OCI-LY3 (cell line): ENCODE measurements around the gene OR52K2.
"Not testable (repeated sequence)": the region's sequence is repeated elsewhere in the genome, so short reads cannot be mapped to it uniquely, and the experiment has no call there.

Experiments used
- H2AFZ ChIP-seq: fragments of 200-600, 300-600 bp; shearing (Covaris generic); 2 replicates; pipeline ENCODE4 v1.6.0; 2014; ENCODE audit warnings: antibody characterized with exemption, low read depth, low read length
- H3K27ac ChIP-seq: fragments of 200-600, 300-600 bp; sonication (generic); 2 replicates; pipeline ENCODE4 v1.5.1; 2014; ENCODE audit warnings: mild to moderate bottlenecking, low read length, moderate library complexity, mixed read lengths
- H3K27me3 ChIP-seq: fragments of 200-600, 300-600 bp; sonication (generic); 2 replicates; pipeline ENCODE4 v1.6.1; 2014; ENCODE audit warnings: low read depth, low read length, mixed read lengths
- H3K36me3 ChIP-seq: fragments of 200-600, 300-600 bp; sonication (generic); replicated peaks from 2 replicates; pipeline ENCODE3; 2014; ENCODE audit warnings: low read depth, low read length, mixed read lengths
- H3K4me1 ChIP-seq: fragments of 300-600, 200-600 bp; sonication (generic); 2 replicates; pipeline ENCODE4 v1.6.1; 2014; ENCODE audit warnings: low read length, mixed read lengths
- H3K4me2 ChIP-seq: fragments of 200-600, 300-600 bp; sonication (generic); 2 replicates; pipeline ENCODE4 v1.6.1; 2014; ENCODE audit warnings: low read length, mixed read lengths
- H3K4me3 ChIP-seq: fragments of 300-600, 200-600 bp; sonication (generic); 2 replicates; pipeline ENCODE4 v1.5.1; 2014; ENCODE audit warnings: antibody characterized with exemption, mild to moderate bottlenecking, low read length, moderate library complexity
- H3K79me2 ChIP-seq: fragments of 300-600, 200-600 bp; shearing (Covaris generic); 2 replicates; pipeline ENCODE4 v1.6.1; 2014; ENCODE audit warnings: mild to moderate bottlenecking, low read length, mixed read lengths
- H3K9ac ChIP-seq: fragments of 300-600, 200-600 bp; shearing (Covaris generic); 2 replicates; pipeline ENCODE4 v1.6.0; 2014; ENCODE audit warnings: mild to moderate bottlenecking, low read length, moderate library complexity
- H3K9me3 ChIP-seq: fragments of 200-600, 300-600 bp; shearing (Covaris generic); 2 replicates; pipeline ENCODE4 v1.6.1; 2014; ENCODE audit warnings: low read length, mixed read lengths; ENCODE audit not compliant: insufficient read depth
- H4K20me1 ChIP-seq: fragments of 200-600, 300-600 bp; sonication (generic); 2 replicates; pipeline ENCODE4 v1.6.1; 2016; ENCODE audit warnings: low read length, mixed read lengths; ENCODE audit not compliant: insufficient read depth
- CTCF ChIP-seq: fragments of 200-600, 300-600 bp; sonication (generic); IDR thresholded peaks from 2 replicates; pipeline ENCODE4 v1.5.1; 2014; ENCODE audit warnings: antibody characterized with exemption, low read length, low read depth
- EZH2phosphoT487 ChIP-seq: fragments of 200-600 bp; shearing (Covaris generic); IDR thresholded peaks from 2 replicates; pipeline ENCODE4 v1.6.1; 2018; ENCODE audit warnings: antibody characterized with exemption, mixed run types, low read depth

The OR52K2 gene

GRCh38 chr11:4484310-4484709 lies 35.2 kb downstream of the OR52K2 start:
- H3K4me1 ChIP-seq = peaks cover 10% of the 10 kb centered on the region
- H3K27ac ChIP-seq = no peak overlapping the region
- no peaks in the 10 kb centered on the region for H3K36me3 ChIP-seq
- no peak overlapping the region for H2AFZ ChIP-seq
- H3K4me2 ChIP-seq = no peak overlapping the region
- no peak overlapping the region for H3K4me3 ChIP-seq
- no peaks in the 10 kb centered on the region for H3K27me3 ChIP-seq
- no peaks in the 10 kb centered on the region for H3K9me3 ChIP-seq
- no peaks in the 10 kb centered on the region for H4K20me1 ChIP-seq
- no peaks in the 10 kb centered on the region for H3K79me2 ChIP-seq
- TF ChIP-seq EZH2phosphoT487 (no peak), CTCF (no peak)
- H3K9ac ChIP-seq = no peak overlapping the region

- not testable (repeated sequence) for H4K20me1 ChIP-seq, H3K4me3 ChIP-seq, H3K4me2 ChIP-seq, H2AFZ ChIP-seq, H3K9me3 ChIP-seq, H3K9ac ChIP-seq, H3K36me3 ChIP-seq, H3K79me2 ChIP-seq, H3K27ac ChIP-seq
- Histone ChIP-seq H3K4me1 (peaks cover 16% of the 10 kb centered on the region), H3K27me3 (peaks cover 24% of the 10 kb centered on the region)
Observed at GRCh38 chr11:4491405-4491804, 42.3 kb downstream of the OR52K2 start.

GRCh38 chr11:4491878-4492606 lies 42.9 kb downstream of the OR52K2 start:
- H3K27me3 ChIP-seq = peaks cover 27% of the 10 kb centered on the region
- no peak overlapping the region for H3K4me3 ChIP-seq
- H3K36me3 ChIP-seq = no peaks in the 10 kb centered on the region
- H3K9me3 ChIP-seq = no peaks in the 10 kb centered on the region
- H3K79me2 ChIP-seq = no peaks in the 10 kb centered on the region
- H3K4me1 ChIP-seq = peaks cover 16% of the 10 kb centered on the region
- TF ChIP-seq CTCF (no peak), EZH2phosphoT487 (no peak)
- H2AFZ ChIP-seq = no peak overlapping the region
- H4K20me1 ChIP-seq = no peaks in the 10 kb centered on the region
- H3K4me2 ChIP-seq = no peak overlapping the region
- no peak overlapping the region for H3K9ac ChIP-seq
- H3K27ac ChIP-seq = no peak overlapping the region

GRCh38 chr11:4493480-4493818 lies 44.4 kb downstream of the OR52K2 start:
- no peak; the same call in 1 of the 2 replicates for TF ChIP-seq CTCF
- no peak for TF ChIP-seq EZH2phosphoT487
- Histone ChIP-seq H3K4me3 (no peak overlapping the region), H2AFZ (no peak overlapping the region), H3K36me3 (no peaks in the 10 kb centered on the region), H3K27ac (no peak overlapping the region), H3K4me1 (peaks cover 6% of the 10 kb centered on the region; the same call in 1 of the 2 replicates), H3K4me2 (no peak overlapping the region), H3K9me3 (no peaks in the 10 kb centered on the region), H3K27me3 (peaks cover 27% of the 10 kb centered on the region), H3K79me2 (no peaks in the 10 kb centered on the region), H3K9ac (no peak overlapping the region), H4K20me1 (no peaks in the 10 kb centered on the region)
